GM21825 (cell line): ENCODE results near the gene IFT25.
"Not testable (repeated sequence)": the region's sequence is repeated elsewhere in the genome, so short reads cannot be mapped to it uniquely, and the experiment has no call there.

Source experiments
- ATAC-seq: cut with Tn5 transposase; IDR thresholded peaks from one replicate; pipeline ENCODE4 v1.9.1; 2021; ENCODE audit warnings: mild to moderate bottlenecking, moderate library complexity; ENCODE audit not compliant: unreplicated experiment

Gene IFT25

GRCh38 chr1:53945433-53946251 lies at the start of gene IFT25:
Gene IFT25, minus strand, starts transcription at chr1:53945699. Its CDS starts 5,617 bp downstream, at chr1:53940082.
- peak; percentile 75 for ATAC-seq

GRCh38 chr1:53994516-53994915 lies 49.0 kb upstream of the IFT25 start:
- ATAC-seq = not testable (repeated sequence)

- no peak for ATAC-seq
Observed at GRCh38 chr1:53992085-53992874, 46.8 kb upstream of the IFT25 start.

- ATAC-seq = no peak
Observed at GRCh38 chr1:53987880-53988279, 42.4 kb upstream of the IFT25 start.

- ATAC-seq = no peak
Observed at GRCh38 chr1:53986458-53986857, 41.0 kb upstream of the IFT25 start.

- no peak for ATAC-seq
Observed at GRCh38 chr1:53984726-53985125, 39.2 kb upstream of the IFT25 start.

GRCh38 chr1:53982763-53983104 lies 37.2 kb upstream of the IFT25 start:
- ATAC-seq = no peak

GRCh38 chr1:53982034-53982762 lies 36.7 kb upstream of the IFT25 start:
- no peak for ATAC-seq

- no peak for ATAC-seq
Observed at GRCh38 chr1:53981220-53981619, 35.7 kb upstream of the IFT25 start.

- no peak for ATAC-seq
Observed at GRCh38 chr1:53979712-53980450, 34.4 kb upstream of the IFT25 start.

- ATAC-seq = no peak
Observed at GRCh38 chr1:53975861-53976260, 30.4 kb upstream of the IFT25 start.

GRCh38 chr1:53971718-53972117 lies 26.2 kb upstream of the IFT25 start:
- ATAC-seq = no peak

- ATAC-seq = not testable (repeated sequence)
Observed at GRCh38 chr1:53969323-53969722, 23.8 kb upstream of the IFT25 start.

GRCh38 chr1:53968125-53968513 lies 22.6 kb upstream of the IFT25 start:
- no peak for ATAC-seq

GRCh38 chr1:53967409-53968124 lies 22.1 kb upstream of the IFT25 start:
- ATAC-seq = no peak

- ATAC-seq = no peak
Observed at GRCh38 chr1:53966794-53967193, 21.3 kb upstream of the IFT25 start.

- no peak for ATAC-seq
Observed at GRCh38 chr1:53964109-53964508, 18.6 kb upstream of the IFT25 start.

- ATAC-seq = no peak
Observed at GRCh38 chr1:53963460-53963859, 18.0 kb upstream of the IFT25 start.

GRCh38 chr1:53962395-53962794 lies 16.9 kb upstream of the IFT25 start:
- ATAC-seq = no peak

- no peak for ATAC-seq
Observed at GRCh38 chr1:53959664-53960250, 14.3 kb upstream of the IFT25 start.
